Activated CD8-positive, alpha-beta memory T cell treated with anti-CD3 and anti-CD28 coated beads, Interleukin-2, amount 50 U/mL, for 24 hours (primary cell): ENCODE measurements around the gene RPL19.
"Not testable (repeated sequence)": the region's sequence is repeated elsewhere in the genome, so short reads cannot be mapped to it uniquely, and the experiment has no call there.

ENCODE experiments used
- DNase-seq: peaks from one replicate; pipeline ENCODE4 v3.0.0-alpha.2; 2020; ENCODE audit errors: extremely low read depth

RPL19 gene

GRCh38 chr17:39200070-39200879 lies at the start of gene RPL19:
TSS of gene RPL19 (plus strand) at chr17:39200283. CDS start at chr17:39200345, 62 bp downstream.
- DNase-seq, result peak; percentile 41

GRCh38 chr17:39150795-39151149 lies 49.3 kb upstream of the RPL19 start:
- no peak for DNase-seq

- DNase-seq, result no peak
These were observed 48.7 kb upstream of the RPL19 start, which contains the start of gene PLXDC1 for GRCh38 chr17:39151150-39151942. TSS of gene PLXDC1 (minus strand) at chr17:39151637. CDS start at chr17:39151437, 200 bp downstream.

GRCh38 chr17:39151943-39152818 lies 47.9 kb upstream of the RPL19 start:
- no peak for DNase-seq

DNA sequence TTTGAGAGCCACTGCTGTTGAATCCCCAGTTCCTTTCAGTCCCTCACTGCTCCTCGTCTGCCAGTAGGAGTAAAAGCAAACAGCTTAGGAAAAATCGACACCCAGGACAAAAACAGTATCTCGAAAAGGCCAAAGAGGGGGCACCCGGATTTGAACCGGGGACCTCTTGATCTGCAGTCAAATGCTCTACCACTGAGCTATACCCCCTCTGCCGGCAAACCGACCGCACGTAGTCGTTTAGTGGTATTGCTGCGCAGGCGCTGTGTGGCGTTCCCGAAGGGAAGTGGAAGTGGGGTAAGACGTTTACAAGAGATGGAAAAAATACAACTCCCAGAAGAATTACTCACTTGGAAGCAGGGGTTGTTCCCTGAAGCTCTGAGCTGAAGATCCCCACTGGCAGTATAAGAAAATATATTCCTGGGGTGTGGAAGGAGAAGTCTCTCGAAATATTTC lies 46.5 kb upstream of the RPL19 start:
- DNase-seq, result peak; percentile 87

DNA sequence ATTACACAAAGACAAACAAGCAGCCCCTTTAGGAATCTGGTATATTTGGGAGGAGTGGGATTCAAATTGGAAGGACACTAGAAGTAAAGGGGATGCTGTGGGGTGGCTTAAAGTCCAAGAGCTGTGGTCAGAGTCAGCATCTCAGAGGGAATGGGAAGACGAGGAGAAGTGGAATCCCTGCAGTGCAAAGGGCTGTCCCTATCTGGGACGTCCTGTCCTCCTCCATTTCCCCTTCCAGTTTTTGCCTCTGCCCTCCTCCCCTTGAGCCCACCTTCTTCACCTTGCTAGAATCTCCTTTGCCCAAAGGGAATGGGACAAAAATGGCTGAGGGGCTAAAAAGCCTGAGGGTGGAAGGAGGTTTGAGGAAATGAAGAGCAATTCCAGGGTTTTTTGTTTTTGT lies 44.4 kb upstream of the RPL19 start:
- DNase-seq, result no peak

GRCh38 chr17:39156491-39156890 lies 43.6 kb upstream of the RPL19 start:
- DNase-seq, result no peak

DNA sequence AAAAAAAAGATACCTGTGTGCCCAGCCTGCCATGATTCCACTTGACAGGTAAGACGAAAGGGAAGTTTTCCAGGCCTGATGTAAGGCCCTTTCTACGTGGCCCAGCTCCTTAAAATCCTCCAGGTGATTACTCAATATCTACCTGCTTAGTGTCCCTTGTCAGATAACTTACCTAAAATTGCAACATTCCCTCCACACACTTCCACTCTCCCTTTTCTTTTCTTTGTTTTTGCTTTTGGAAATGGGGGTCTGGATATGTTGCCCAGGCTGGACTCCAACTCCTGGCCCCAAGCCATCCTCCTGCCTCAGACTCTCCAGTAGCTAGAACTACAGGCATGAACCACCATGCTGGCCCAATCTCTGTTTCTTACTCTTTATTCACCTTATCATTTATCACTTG lies 41.5 kb upstream of the RPL19 start:
- DNase-seq, result no peak

DNA sequence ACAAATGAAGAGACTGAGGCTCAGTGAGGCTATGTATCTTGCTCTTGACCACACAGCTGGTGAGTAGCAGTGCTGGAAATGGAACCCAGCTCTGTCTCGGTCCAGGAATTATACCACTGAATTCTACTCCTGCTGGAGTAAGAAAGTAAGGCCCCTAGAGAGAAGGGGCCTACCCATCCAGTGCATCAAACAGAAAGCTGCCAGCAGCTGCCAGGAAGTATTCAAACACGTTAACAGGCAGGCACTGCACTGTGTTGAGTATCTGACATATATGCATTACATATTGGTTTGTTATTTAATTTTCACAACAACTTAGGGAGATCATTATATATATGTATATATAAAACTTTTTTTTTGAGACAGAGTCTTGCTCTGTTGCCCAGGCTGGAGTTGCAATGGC lies 38.1 kb upstream of the RPL19 start:
- no peak for DNase-seq

DNA sequence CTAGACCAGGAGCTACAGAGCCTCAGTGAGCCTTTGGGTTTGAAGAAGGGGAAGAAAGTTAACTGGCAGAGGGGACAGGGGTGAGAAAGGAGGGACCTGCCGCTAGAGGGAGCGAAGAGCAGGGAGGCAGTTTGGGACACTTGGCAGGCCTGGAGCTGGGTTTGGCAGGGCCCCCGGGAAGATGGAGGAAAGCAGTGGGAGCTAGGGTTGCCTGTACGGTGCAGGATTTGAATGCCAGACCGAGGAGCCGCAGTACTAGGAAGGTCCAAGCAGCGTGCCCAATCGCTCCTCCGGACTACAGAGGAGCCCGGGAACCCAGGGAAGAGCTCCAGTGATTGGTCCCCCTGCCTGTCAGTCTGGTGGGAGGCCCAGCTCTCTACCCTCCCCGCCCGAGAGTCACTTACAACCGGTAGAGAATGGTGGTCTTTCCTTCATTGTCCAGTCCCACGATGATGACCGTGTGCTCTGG lies 35.4 kb upstream of the RPL19 start:
- peak; percentile 47 for DNase-seq

DNA sequence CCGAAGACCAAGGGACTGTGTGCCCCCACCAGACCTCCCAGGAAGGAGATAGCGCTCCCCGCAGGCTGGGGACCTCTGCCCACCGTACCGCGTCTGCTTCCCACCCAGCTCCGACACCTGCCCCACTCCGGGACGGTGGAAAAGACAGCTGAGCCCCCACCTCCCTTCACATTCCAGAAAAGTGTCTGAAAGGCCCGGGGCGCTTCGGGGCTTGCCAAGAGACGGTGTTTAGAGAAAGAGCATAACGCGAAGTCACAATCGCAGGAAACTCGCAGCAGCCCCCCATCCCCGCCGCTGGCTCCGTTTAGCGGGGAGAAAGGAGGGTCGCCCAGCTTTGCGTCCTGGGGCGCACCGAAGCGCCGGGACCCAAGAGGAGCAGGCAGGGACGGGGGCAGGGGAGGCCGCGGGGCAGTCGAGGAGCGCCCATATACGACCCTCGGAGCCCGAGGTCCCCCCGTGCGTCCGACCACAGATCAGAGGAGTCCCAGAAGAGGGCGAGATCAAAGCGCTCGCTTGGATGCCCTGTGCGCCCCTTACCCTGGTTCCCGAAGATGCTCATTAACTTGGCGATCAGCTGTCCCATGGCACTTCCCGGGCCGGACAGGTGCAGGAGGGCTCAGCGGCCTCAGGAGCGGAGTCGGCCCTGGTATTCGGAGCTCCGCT lies 34.8 kb upstream of the RPL19 start:
- no peak for DNase-seq

- DNase-seq, result no peak
These were observed 34.2 kb upstream of the RPL19 start, which contains the start of gene ARL5C for GRCh38 chr17:39165841-39166349. TSS of gene ARL5C (minus strand) at chr17:39166161. CDS start at chr17:39165760, 401 bp downstream.

- no peak for DNase-seq
These were observed 33.4 kb upstream of the RPL19 start for GRCh38 chr17:39166437-39167335.

- no peak for DNase-seq
These were observed 32.6 kb upstream of the RPL19 start for GRCh38 chr17:39167476-39167875.

- not testable (repeated sequence) for DNase-seq
These were observed 31.6 kb upstream of the RPL19 start for GRCh38 chr17:39168503-39168902.

DNA sequence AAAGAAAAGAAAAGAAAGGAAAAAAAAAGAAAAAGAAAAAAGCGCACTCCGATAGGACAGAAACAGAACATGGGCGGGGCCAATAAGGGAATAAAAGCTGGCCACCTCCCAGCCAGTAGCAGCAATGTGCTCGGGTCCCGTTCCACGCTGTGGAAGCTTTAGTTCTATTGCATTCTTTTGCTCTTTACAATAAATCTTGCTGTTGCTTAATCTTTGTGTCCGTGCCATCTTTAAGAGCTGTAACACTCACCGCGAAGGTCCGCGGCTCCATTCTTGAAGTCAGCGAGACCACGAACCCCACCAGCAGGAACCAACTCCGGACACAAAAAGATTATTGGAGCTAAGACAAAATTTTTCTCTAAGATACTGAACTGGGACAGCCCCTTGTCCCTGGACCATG lies 31.0 kb upstream of the RPL19 start:
- no peak for DNase-seq

DNA sequence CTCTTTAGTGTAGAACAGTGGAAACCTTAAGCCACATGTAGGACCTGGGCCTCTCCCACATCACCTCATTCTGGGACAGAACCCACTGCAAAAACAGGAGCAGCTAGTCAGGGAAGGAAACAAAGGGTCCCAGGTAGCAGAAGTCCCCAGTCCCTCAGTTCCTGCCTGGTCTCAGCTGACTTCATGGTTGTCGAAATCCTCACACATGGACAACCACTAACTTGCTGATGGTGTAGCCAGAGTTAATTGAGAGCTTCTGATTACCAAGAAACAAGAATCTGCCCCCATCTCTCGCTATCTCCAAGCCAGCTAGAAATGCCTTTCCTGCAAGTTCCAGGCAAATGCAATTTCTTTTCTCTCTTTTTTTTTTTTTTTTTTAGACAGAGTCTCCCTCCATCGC lies 30.6 kb upstream of the RPL19 start:
- DNase-seq, result no peak

DNA sequence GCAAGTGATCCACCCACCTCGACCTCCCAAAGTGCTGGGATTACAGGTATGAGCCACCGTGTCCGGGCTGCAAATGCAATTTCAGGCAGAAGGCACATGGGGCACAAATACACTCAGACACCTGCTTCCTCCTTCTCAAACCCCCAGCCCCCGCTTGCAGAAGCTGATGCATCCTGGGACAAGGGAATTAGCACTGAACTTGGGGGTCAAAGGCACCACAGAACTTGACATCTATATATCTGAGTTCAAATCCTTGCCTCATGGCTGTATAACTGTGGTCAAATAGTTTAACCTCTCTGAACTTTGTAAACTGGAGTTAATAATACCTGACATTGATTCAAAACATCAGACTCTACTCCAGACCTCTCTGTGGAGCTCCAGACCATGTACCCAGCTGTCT lies 30.0 kb upstream of the RPL19 start:
- DNase-seq, result no peak

DNA sequence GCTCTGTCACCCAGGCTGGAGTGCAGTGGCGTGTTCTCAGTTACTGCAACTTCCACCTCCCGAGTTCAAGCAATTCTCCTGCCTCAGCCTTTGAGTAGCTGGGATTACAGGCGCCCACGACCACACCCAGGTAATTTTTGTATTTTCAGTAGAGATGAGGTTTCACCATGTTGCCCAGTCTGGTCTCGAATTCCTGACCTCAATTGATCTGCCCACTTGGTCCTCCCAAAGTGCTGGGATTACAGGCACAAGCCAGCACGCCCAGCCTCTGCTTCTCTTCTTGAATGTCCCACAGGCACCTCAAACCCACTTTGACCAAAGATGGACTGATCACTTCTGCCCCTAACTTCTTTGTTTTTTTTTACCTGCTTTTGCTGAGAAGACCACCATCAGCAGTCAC lies 29.5 kb upstream of the RPL19 start:
- no peak for DNase-seq

DNA sequence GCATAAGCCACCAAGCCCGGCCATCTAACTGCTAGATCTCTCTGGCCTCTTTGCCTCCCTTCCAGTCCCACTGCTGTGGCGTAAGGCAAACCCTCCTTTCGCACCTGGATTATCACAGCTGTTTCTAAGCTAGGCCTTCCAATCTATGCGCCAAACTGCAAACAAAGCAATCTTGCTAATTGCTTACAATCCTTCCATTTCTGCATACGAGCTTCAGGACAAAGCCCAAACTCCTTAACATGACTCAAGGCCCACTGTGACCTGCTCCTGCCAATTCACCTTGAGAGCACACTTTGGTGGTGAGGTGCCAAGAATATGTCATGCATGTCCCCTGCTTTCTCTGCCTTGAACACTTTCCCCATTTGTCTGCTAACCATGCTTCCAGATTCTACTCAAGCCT lies 28.1 kb upstream of the RPL19 start:
- DNase-seq, result no peak
